Gastroesophageal sphincter (tissue), 3 donors: ENCODE data around the gene PDE3A.

Experiments used
- POLR2AphosphoS5 ChIP-seq: sonication (generic); formaldehyde crosslinking; IDR thresholded peaks from one replicate; pipeline ENCODE4 v1.6.1; 2017; ENCODE audit warnings: antibody characterized with exemption
- TF ChIP-seq, protein P1 (sequence below), 4 experiments: fragments of 200-600 bp in 2 of 4; fragments of 450-650 bp in 2 of 4; sonication (generic) in 1 of 4; IDR thresholded peaks; one replicate each; pipeline ENCODE4 v1.5.1; 2017 to 2019; ENCODE audit warnings: antibody characterized with exemption in 4 of 4, mild to moderate bottlenecking in 2 of 4, moderate library complexity in 2 of 4

DNA sequence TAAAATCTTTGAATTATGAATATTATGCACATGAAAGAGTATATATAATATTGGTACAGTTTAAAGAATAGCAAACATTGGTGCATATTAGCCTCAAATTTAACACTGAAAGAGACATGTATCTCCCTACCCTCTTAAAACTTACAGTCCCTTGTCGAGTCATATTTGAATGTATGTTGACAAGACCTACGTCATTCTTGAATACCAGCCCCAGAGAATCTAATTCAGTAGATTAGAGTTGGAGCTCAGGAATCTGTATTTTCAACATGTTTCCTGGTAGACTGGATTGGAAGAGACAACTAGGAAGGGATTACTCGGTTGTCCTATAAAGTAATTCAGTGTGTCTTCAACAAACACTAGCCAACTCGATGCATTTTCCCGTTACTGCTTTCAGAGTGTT lies 104.8 kb downstream of the PDE3A start:
- TF ChIP-seq, protein P1, sequence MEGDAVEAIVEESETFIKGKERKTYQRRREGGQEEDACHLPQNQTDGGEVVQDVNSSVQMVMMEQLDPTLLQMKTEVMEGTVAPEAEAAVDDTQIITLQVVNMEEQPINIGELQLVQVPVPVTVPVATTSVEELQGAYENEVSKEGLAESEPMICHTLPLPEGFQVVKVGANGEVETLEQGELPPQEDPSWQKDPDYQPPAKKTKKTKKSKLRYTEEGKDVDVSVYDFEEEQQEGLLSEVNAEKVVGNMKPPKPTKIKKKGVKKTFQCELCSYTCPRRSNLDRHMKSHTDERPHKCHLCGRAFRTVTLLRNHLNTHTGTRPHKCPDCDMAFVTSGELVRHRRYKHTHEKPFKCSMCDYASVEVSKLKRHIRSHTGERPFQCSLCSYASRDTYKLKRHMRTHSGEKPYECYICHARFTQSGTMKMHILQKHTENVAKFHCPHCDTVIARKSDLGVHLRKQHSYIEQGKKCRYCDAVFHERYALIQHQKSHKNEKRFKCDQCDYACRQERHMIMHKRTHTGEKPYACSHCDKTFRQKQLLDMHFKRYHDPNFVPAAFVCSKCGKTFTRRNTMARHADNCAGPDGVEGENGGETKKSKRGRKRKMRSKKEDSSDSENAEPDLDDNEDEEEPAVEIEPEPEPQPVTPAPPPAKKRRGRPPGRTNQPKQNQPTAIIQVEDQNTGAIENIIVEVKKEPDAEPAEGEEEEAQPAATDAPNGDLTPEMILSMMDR (IDR thresholded peaks at IDR 0.05), result no peak
- TF ChIP-seq POLR2AphosphoS5, result no peak
